HG03565 (cell line): ENCODE data around the gene SLIT3.

Experiments
- ATAC-seq: cut with Tn5 transposase; IDR thresholded peaks from one replicate; pipeline ENCODE4 v1.9.1; 2021; ENCODE audit warnings: mild to moderate bottlenecking, moderate library complexity; ENCODE audit not compliant: unreplicated experiment

The SLIT3 gene

GRCh38 chr5:169048181-169049125 lies 252.5 kb downstream of the SLIT3 start:
- ATAC-seq = no peak

GRCh38 chr5:169044962-169045361 lies 256.0 kb downstream of the SLIT3 start:
- no peak for ATAC-seq

- no peak for ATAC-seq
Measured at GRCh38 chr5:169041180-169041579, 259.8 kb downstream of the SLIT3 start.

GRCh38 chr5:169039592-169039991 lies 261.3 kb downstream of the SLIT3 start:
- no peak for ATAC-seq

- ATAC-seq = no peak
Measured at GRCh38 chr5:169037466-169037865, 263.5 kb downstream of the SLIT3 start.

- ATAC-seq = no peak
Measured at GRCh38 chr5:169036079-169036805, 264.7 kb downstream of the SLIT3 start.

- no peak for ATAC-seq
Measured at GRCh38 chr5:169029661-169030274, 271.2 kb downstream of the SLIT3 start.

- no peak for ATAC-seq
Measured at GRCh38 chr5:169029037-169029436, 271.9 kb downstream of the SLIT3 start.

GRCh38 chr5:169027501-169028061 lies 273.4 kb downstream of the SLIT3 start:
- no peak for ATAC-seq

- no peak for ATAC-seq
Measured at GRCh38 chr5:169025491-169025890, 275.4 kb downstream of the SLIT3 start.

- no peak for ATAC-seq
Measured at GRCh38 chr5:169024421-169024820, 276.5 kb downstream of the SLIT3 start.

GRCh38 chr5:169022718-169023117 lies 278.2 kb downstream of the SLIT3 start:
- ATAC-seq = no peak

GRCh38 chr5:169020102-169020501 lies 280.8 kb downstream of the SLIT3 start:
- no peak for ATAC-seq

- no peak for ATAC-seq
Measured at GRCh38 chr5:169018925-169019324, 282.0 kb downstream of the SLIT3 start.

- ATAC-seq = no peak
Measured at GRCh38 chr5:169015991-169016390, 284.9 kb downstream of the SLIT3 start.

GRCh38 chr5:169013846-169014245 lies 287.1 kb downstream of the SLIT3 start:
- ATAC-seq = no peak

GRCh38 chr5:169013208-169013728 lies 287.7 kb downstream of the SLIT3 start:
- ATAC-seq = no peak

GRCh38 chr5:169012450-169012849 lies 288.5 kb downstream of the SLIT3 start:
- ATAC-seq = no peak

- ATAC-seq = no peak
Measured at GRCh38 chr5:169011451-169011850, 289.5 kb downstream of the SLIT3 start.

GRCh38 chr5:169011009-169011408 lies 289.9 kb downstream of the SLIT3 start:
- no peak for ATAC-seq

- no peak for ATAC-seq
Measured at GRCh38 chr5:169009123-169009522, 291.8 kb downstream of the SLIT3 start.
